ENCODE measurements around the gene AURKA.

DNA sequence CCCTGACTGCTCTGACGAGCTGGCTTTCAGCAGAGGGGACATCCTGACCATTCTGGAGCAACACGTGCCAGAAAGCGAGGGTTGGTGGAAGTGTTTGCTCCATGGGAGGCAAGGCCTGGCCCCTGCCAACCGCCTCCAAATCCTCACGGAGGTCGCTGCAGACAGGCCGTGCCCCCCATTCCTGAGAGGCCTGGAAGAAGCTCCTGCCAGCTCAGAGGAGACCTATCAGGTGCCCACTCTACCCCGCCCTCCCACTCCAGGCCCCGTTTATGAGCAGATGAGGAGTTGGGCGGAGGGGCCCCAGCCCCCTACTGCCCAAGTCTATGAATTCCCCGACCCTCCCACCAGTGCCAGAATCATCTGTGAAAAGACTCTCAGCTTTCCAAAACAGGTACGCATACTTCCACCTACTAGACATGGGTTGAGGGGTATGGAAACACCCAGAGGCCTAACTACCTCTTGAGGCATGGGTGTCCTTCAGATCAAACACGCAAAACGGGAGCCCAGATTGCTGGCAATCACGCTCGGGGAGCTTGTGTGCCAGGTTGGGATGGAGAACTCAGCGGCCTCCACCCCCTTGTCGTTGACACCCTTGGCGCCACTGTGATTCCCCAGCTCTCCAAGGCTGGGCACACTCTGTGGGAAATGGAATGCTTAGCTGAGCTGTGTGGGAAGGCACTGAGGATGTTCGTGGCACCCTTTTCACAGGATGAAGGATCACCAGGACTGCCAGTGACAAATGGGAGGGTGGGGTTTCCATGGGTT lies 45.4 kb upstream of the AURKA start:
- TF ChIP-seq, protein P1, sequence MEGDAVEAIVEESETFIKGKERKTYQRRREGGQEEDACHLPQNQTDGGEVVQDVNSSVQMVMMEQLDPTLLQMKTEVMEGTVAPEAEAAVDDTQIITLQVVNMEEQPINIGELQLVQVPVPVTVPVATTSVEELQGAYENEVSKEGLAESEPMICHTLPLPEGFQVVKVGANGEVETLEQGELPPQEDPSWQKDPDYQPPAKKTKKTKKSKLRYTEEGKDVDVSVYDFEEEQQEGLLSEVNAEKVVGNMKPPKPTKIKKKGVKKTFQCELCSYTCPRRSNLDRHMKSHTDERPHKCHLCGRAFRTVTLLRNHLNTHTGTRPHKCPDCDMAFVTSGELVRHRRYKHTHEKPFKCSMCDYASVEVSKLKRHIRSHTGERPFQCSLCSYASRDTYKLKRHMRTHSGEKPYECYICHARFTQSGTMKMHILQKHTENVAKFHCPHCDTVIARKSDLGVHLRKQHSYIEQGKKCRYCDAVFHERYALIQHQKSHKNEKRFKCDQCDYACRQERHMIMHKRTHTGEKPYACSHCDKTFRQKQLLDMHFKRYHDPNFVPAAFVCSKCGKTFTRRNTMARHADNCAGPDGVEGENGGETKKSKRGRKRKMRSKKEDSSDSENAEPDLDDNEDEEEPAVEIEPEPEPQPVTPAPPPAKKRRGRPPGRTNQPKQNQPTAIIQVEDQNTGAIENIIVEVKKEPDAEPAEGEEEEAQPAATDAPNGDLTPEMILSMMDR (IDR thresholded peaks at IDR 0.05; ENCODE audit: insufficient read depth, low read length, poor library complexity, severe bottlenecking): no peak
- no peak for TF ChIP-seq EZH2phosphoT487 (conservative IDR thresholded peaks at IDR 0.05; ENCODE audit: low read length)

Measured in SU-DHL-6 (cell line).